Tibial nerve (tissue), 4 donors: ENCODE results near the gene SSTR4.

Source experiments
- EP300 ChIP-seq, 2 donors: sonication (generic); formaldehyde crosslinking; IDR thresholded peaks; one replicate each; pipeline ENCODE4 v1.6.1; 2017; ENCODE audit warnings: antibody characterized with exemption in 2 of 2, mild to moderate bottlenecking in 1 of 2
- POLR2A ChIP-seq, 2 donors: fragments of 450-650 bp; IDR thresholded peaks; one replicate each; pipeline ENCODE4 v1.6.1; 2017; ENCODE audit warnings: antibody characterized with exemption in 2 of 2, mild to moderate bottlenecking in 2 of 2, moderate library complexity in 2 of 2
- TF ChIP-seq, protein P1 (sequence below), 5 experiments: fragments of 200-600 bp in 3 of 5; fragments of 450-650 bp in 2 of 5; sonication (generic) in 3 of 5; IDR thresholded peaks; one replicate each; pipeline ENCODE4 v1.5.1; 2016 to 2019; ENCODE audit warnings: antibody characterized with exemption in 5 of 5, mild to moderate bottlenecking in 3 of 5, moderate library complexity in 2 of 5

DNA sequence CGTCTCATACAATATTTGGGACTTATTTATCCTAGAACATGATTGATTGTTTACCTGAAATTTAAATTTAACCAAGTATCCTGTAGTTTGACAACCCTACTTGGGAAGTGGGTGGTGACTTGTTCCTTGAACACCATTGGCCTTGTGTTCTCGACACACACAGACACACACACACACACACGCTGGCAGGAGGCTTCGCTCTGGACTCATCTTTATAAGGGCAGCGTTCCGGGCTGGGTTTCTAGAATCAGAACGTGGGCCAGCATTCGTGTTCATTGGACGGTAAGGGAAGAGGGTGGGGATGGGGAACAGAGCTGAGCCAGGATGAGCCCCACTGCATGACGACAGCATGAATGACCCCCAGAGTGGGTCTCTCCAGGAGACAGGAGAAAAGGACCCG, 16.2 kb upstream of the SSTR4 start:
- no peak for TF ChIP-seq POLR2A (IDR thresholded peaks at IDR 0.05)
- no peak for TF ChIP-seq EP300 (IDR thresholded peaks at IDR 0.05)
- TF ChIP-seq, protein P1, sequence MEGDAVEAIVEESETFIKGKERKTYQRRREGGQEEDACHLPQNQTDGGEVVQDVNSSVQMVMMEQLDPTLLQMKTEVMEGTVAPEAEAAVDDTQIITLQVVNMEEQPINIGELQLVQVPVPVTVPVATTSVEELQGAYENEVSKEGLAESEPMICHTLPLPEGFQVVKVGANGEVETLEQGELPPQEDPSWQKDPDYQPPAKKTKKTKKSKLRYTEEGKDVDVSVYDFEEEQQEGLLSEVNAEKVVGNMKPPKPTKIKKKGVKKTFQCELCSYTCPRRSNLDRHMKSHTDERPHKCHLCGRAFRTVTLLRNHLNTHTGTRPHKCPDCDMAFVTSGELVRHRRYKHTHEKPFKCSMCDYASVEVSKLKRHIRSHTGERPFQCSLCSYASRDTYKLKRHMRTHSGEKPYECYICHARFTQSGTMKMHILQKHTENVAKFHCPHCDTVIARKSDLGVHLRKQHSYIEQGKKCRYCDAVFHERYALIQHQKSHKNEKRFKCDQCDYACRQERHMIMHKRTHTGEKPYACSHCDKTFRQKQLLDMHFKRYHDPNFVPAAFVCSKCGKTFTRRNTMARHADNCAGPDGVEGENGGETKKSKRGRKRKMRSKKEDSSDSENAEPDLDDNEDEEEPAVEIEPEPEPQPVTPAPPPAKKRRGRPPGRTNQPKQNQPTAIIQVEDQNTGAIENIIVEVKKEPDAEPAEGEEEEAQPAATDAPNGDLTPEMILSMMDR (IDR thresholded peaks at IDR 0.05) = no peak
